Vagina (tissue), 2 donors: Measurements from ENCODE around the gene GCKR.

ENCODE experiments used
- CTCF ChIP-seq, 3 experiments: fragments of 450-650 bp in 2 of 3; fragments of 200-600 bp in 1 of 3; sonication (generic) in 1 of 3; IDR thresholded peaks; one replicate each; pipeline ENCODE4 v1.5.1; 2017 to 2019; ENCODE audit warnings: antibody characterized with exemption in 3 of 3, mild to moderate bottlenecking in 2 of 3, moderate library complexity in 2 of 3
- POLR2AphosphoS5 ChIP-seq, 2 donors: sonication (generic); formaldehyde crosslinking; IDR thresholded peaks; one replicate each; pipeline ENCODE4 v1.9.0; 2017; ENCODE audit warnings: antibody characterized with exemption in 2 of 2, mild to moderate bottlenecking in 2 of 2, low read depth in 1 of 2; ENCODE audit not compliant: insufficient read depth in 1 of 2

GRCh38 chr2:27507293-27507692 lies 10.7 kb downstream of the GCKR start:
- TF ChIP-seq CTCF (IDR thresholded peaks at IDR 0.05) (no peak), POLR2AphosphoS5 (IDR thresholded peaks at IDR 0.05; ENCODE audit: insufficient read depth in 1 of 2, low read depth in 1 of 2) (no peak)
